ENCODE data around the gene COL6A5.

The COL6A5 gene

DNA sequence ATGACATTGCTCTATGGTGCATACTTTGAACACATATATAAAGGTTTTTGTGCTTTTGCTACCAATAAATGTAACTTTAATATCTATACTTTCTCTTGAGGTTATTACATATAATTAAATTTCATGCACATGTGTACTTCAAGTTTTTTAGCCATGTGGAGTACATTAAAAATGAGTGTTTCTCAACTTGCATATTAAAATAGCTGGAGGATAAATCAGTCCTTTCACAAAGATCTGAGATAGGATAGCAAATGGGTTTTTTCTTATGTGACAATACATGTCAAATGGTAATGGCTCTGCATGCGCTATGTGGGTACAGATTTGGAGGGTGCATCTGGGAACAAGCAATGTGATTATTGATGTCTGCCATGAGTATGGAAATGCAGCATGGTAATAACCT, 122.8 kb downstream of the COL6A5 start:
- Histone ChIP-seq H3K4me3 (replicated peaks; ENCODE audit: low read depth, low read length) (no peak overlapping the region), H3K36me3 (ENCODE audit: control insufficient read depth, insufficient read depth, low read length) (no peaks in the 10 kb centered on the region), H3K27me3 (replicated peaks; ENCODE audit: control insufficient read depth, insufficient read depth, low read length) (no peaks in the 10 kb centered on the region)
- TF ChIP-seq, protein P1, sequence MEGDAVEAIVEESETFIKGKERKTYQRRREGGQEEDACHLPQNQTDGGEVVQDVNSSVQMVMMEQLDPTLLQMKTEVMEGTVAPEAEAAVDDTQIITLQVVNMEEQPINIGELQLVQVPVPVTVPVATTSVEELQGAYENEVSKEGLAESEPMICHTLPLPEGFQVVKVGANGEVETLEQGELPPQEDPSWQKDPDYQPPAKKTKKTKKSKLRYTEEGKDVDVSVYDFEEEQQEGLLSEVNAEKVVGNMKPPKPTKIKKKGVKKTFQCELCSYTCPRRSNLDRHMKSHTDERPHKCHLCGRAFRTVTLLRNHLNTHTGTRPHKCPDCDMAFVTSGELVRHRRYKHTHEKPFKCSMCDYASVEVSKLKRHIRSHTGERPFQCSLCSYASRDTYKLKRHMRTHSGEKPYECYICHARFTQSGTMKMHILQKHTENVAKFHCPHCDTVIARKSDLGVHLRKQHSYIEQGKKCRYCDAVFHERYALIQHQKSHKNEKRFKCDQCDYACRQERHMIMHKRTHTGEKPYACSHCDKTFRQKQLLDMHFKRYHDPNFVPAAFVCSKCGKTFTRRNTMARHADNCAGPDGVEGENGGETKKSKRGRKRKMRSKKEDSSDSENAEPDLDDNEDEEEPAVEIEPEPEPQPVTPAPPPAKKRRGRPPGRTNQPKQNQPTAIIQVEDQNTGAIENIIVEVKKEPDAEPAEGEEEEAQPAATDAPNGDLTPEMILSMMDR (IDR thresholded peaks at IDR 0.05; ENCODE audit: insufficient read depth, low read length, poor library complexity, severe bottlenecking): no peak
- DNase-seq (ENCODE audit: extremely low read depth, insufficient read length): no peak

GRCh38 chr3:130470126-130470525, 124.7 kb downstream of the COL6A5 start:
- Histone ChIP-seq H3K27me3 (replicated peaks; ENCODE audit: control insufficient read depth, insufficient read depth, low read length) (no peaks in the 10 kb centered on the region), H3K4me3 (replicated peaks; ENCODE audit: low read depth, low read length) (no peak overlapping the region), H3K36me3 (ENCODE audit: control insufficient read depth, insufficient read depth, low read length) (no peaks in the 10 kb centered on the region)
- TF ChIP-seq, protein P1 (IDR thresholded peaks at IDR 0.05; ENCODE audit: insufficient read depth, low read length, poor library complexity, severe bottlenecking): no peak
- DNase-seq (ENCODE audit: extremely low read depth, insufficient read length): no peak

DNA sequence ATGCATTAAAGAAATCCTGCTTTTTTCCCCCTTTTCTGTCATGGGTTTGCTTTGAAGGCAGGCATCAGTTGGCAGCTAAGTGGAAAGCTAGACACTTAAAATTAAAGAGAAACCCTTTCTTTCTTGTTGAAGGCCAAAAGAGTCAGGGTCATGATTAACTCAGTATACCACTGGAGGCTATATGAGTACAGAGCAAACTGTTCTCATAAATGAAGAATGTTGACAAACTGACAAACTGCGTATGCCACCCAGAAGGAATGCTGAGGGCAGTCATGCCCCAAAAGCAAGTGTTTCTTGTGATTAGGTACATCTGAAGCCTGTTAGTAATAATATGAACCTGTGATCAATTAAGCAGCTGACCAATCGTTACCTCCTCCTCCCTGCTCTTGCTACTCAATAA, 127.9 kb downstream of the COL6A5 start:
- H3K4me3 ChIP-seq (replicated peaks; ENCODE audit: low read depth, low read length): no peak overlapping the region
- H3K36me3 ChIP-seq (ENCODE audit: control insufficient read depth, insufficient read depth, low read length): no peaks in the 10 kb centered on the region
- no peaks in the 10 kb centered on the region for H3K27me3 ChIP-seq (replicated peaks; ENCODE audit: control insufficient read depth, insufficient read depth, low read length)
- TF ChIP-seq, protein P1 (IDR thresholded peaks at IDR 0.05; ENCODE audit: insufficient read depth, low read length, poor library complexity, severe bottlenecking): no peak
- no peak for DNase-seq (ENCODE audit: extremely low read depth, insufficient read length)

- Histone ChIP-seq H3K27me3 (replicated peaks; ENCODE audit: control insufficient read depth, insufficient read depth, low read length) (no peaks in the 10 kb centered on the region), H3K4me3 (replicated peaks; ENCODE audit: low read depth, low read length) (no peak overlapping the region), H3K36me3 (ENCODE audit: control insufficient read depth, insufficient read depth, low read length) (no peaks in the 10 kb centered on the region)
- DNase-seq (ENCODE audit: extremely low read depth, insufficient read length): no peak
- TF ChIP-seq, protein P1 (IDR thresholded peaks at IDR 0.05; ENCODE audit: insufficient read depth, low read length, poor library complexity, severe bottlenecking): no peak
Observed at GRCh38 chr3:130480736-130481135, 135.3 kb downstream of the COL6A5 start.

DNA sequence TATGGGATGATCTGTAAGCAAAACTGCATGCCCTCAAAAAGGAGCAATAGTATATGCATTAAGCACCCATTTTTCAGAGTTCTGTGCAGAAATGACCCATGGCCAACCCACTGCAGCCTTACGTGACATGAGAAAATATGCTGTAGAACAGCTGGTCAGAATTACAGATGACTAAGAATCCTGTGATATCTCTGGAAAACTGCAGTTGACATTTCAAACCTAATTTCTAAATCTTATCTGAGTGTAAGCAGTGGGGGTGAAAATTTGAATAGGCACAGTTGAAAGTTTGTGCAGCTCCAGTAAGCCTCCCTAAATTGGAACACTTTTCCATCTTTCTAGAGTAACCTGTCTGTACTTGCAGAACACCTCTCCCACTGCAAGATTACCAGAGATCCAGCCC, 142.8 kb downstream of the COL6A5 start:
- DNase-seq (ENCODE audit: extremely low read depth, insufficient read length): no peak
- Histone ChIP-seq H3K27me3 (replicated peaks; ENCODE audit: control insufficient read depth, insufficient read depth, low read length) (no peaks in the 10 kb centered on the region), H3K4me3 (replicated peaks; ENCODE audit: low read depth, low read length) (no peak overlapping the region), H3K36me3 (ENCODE audit: control insufficient read depth, insufficient read depth, low read length) (no peaks in the 10 kb centered on the region)
- TF ChIP-seq, protein P1 (IDR thresholded peaks at IDR 0.05; ENCODE audit: insufficient read depth, low read length, poor library complexity, severe bottlenecking): no peak

GRCh38 chr3:130488769-130489450, 143.4 kb downstream of the COL6A5 start:
- no peaks in the 10 kb centered on the region for H3K36me3 ChIP-seq (ENCODE audit: control insufficient read depth, insufficient read depth, low read length)
- no peak overlapping the region for H3K4me3 ChIP-seq (replicated peaks; ENCODE audit: low read depth, low read length)
- TF ChIP-seq, protein P1 (IDR thresholded peaks at IDR 0.05; ENCODE audit: insufficient read depth, low read length, poor library complexity, severe bottlenecking): no peak
- DNase-seq (ENCODE audit: extremely low read depth, insufficient read length): no peak
- no peaks in the 10 kb centered on the region for H3K27me3 ChIP-seq (replicated peaks; ENCODE audit: control insufficient read depth, insufficient read depth, low read length)
